SK-N-SH treated with all-trans-retinoic acid at 6 μM for 48 hours (cell line): Measurements from ENCODE around the gene SLC27A5.

Experiments
- CSRNP3 ChIP-seq: fragments of 250-450 bp; sonication (Bioruptor Pico); IDR thresholded peaks from 2 replicates; pipeline ENCODE4 v1.5.1; 2021; ENCODE audit warnings: mild to moderate bottlenecking, moderate library complexity
- ESRRG ChIP-seq: fragments of 250-450 bp; sonication (Bioruptor Pico); IDR thresholded peaks from 2 replicates; pipeline ENCODE4 v1.6.1; 2021; ENCODE audit warnings: mild to moderate bottlenecking
- PATZ1 ChIP-seq: fragments of 250-450 bp; sonication (Bioruptor Pico); IDR thresholded peaks from 2 replicates; pipeline ENCODE4 v1.8.0; 2020; ENCODE audit warnings: mild to moderate bottlenecking, moderate library complexity, borderline replicate concordance
- PPARA ChIP-seq: fragments of 250-450 bp; sonication (Bioruptor Pico); IDR thresholded peaks from 2 replicates; pipeline ENCODE4 v1.5.0; 2020; ENCODE audit warnings: mild to moderate bottlenecking, borderline replicate concordance
- TCF4 ChIP-seq: fragments of 250-450 bp; sonication (Bioruptor Pico); IDR thresholded peaks from 2 replicates; pipeline ENCODE4 v1.8.0; 2021; ENCODE audit warnings: mild to moderate bottlenecking, moderate library complexity, borderline replicate concordance
- TOX ChIP-seq: fragments of 250-450 bp; sonication (Bioruptor Pico); IDR thresholded peaks from 2 replicates; pipeline ENCODE4 v1.8.0; 2021; ENCODE audit warnings: mild to moderate bottlenecking, moderate library complexity, borderline replicate concordance
- ZC3H10 ChIP-seq: fragments of 250-450 bp; sonication (Bioruptor Pico); IDR thresholded peaks from 2 replicates; pipeline ENCODE4 v1.5.1; 2021; ENCODE audit warnings: mild to moderate bottlenecking, moderate library complexity
- ZFP30 ChIP-seq: fragments of 450-650 bp; formaldehyde crosslinking; IDR thresholded peaks from 2 replicates; pipeline ENCODE4 v1.5.0; 2022; ENCODE audit warnings: mild to moderate bottlenecking, moderate library complexity
- ZNF70 ChIP-seq: fragments of 450-650 bp; formaldehyde crosslinking; IDR thresholded peaks from 2 replicates; pipeline ENCODE4 v1.5.0; 2020; ENCODE audit warnings: mild to moderate bottlenecking, moderate library complexity
- ZNF8 ChIP-seq: fragments of 450-650 bp; formaldehyde crosslinking; IDR thresholded peaks from 2 replicates; pipeline ENCODE4 v1.5.0; 2020; ENCODE audit warnings: mild to moderate bottlenecking, moderate library complexity

GRCh38 chr19:58549664-58550361 lies 38.0 kb upstream of the SLC27A5 start:
- TF ChIP-seq TOX (CRISPR knock-in tag) (no peak), PATZ1 (CRISPR knock-in tag) (no peak), CSRNP3 (CRISPR knock-in tag) (no peak), ESRRG (CRISPR knock-in tag) (no peak), TCF4 (no peak), PPARA (CRISPR knock-in tag) (no peak), ZC3H10 (CRISPR knock-in tag) (no peak), ZNF70 (no peak), ZNF8 (CRISPR knock-in tag) (no peak), ZFP30 (CRISPR knock-in tag) (no peak)
